Measurements from ENCODE around the gene GNE.

GNE gene

GRCh38 chr9:36210722-36211121 is 47.5 kb downstream of the GNE start:
- no peak overlapping the region for H3K4me3 ChIP-seq (ENCODE audit: low read depth, low read length)
- no peak for DNase-seq (ENCODE audit: low read depth)
- TF ChIP-seq, protein P1, sequence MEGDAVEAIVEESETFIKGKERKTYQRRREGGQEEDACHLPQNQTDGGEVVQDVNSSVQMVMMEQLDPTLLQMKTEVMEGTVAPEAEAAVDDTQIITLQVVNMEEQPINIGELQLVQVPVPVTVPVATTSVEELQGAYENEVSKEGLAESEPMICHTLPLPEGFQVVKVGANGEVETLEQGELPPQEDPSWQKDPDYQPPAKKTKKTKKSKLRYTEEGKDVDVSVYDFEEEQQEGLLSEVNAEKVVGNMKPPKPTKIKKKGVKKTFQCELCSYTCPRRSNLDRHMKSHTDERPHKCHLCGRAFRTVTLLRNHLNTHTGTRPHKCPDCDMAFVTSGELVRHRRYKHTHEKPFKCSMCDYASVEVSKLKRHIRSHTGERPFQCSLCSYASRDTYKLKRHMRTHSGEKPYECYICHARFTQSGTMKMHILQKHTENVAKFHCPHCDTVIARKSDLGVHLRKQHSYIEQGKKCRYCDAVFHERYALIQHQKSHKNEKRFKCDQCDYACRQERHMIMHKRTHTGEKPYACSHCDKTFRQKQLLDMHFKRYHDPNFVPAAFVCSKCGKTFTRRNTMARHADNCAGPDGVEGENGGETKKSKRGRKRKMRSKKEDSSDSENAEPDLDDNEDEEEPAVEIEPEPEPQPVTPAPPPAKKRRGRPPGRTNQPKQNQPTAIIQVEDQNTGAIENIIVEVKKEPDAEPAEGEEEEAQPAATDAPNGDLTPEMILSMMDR (conservative IDR thresholded peaks at IDR 0.05; ENCODE audit: low read depth, low read length), result no peak

DNA sequence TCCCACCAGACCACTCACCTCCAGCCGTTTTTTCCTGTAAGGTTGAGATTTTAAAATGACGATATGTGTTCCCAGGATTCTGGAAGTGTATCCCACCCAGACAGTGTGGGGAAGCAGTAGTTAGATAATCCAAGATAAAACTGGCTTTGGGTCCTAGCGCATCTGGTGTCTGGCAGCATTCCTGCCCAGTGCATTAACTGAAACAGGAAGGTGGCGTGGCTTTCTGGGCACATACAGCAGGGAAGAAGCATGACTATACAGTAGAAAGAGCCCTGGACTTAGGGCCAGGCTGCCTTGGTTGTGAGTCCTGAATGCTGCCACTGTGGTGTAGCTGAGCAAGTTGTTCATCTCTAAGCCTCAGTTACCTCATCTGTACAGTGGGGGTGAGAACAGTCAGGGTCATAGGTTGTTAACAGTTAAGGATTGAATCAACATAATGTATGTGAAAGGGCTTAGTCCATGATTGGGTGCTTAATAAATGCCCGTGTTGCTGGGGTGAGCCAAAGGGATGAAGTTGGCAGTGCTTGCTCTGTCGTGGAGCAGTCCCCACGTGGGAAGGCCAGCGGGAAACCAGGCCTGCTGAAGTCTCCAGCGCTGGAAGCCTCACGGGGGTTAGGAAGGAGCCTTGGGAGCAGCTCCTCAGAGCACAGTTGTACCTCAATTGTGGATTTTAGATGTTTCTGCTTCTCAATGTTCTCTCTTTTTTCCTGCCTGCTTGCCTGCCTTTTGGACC is 49.6 kb downstream of the GNE start:
- DNase-seq (ENCODE audit: low read depth), result no peak
- TF ChIP-seq, protein P1 (conservative IDR thresholded peaks at IDR 0.05; ENCODE audit: low read depth, low read length), result no peak
- H3K4me3 ChIP-seq (ENCODE audit: low read depth, low read length), result no peak overlapping the region

DNA sequence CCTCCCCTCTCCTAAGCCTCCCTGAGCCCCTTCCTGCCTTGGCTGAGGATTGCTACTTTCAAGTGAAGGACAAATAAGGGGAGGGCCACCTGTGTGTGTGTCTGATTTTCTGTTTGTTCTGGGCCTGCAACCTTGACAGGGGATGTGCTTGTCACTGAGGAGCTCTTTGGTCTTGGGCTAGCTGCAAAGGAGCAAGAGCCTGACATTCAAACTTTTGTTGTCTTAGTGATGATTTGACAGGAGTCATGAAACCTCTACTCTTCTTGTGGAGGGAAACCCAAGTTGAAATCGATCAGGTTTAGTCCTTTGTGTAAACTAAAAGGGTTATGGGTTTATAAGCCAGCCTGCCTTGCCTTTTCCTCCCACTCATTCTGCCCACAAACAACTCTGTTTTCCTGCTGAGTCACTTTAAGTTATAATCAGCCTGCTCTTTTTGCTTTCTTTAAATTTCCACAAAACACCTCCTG is 50.7 kb downstream of the GNE start:
- no peak overlapping the region for H3K4me3 ChIP-seq (ENCODE audit: low read depth, low read length)
- DNase-seq (ENCODE audit: low read depth), result peak; percentile 47
- TF ChIP-seq, protein P1 (conservative IDR thresholded peaks at IDR 0.05; ENCODE audit: low read depth, low read length), result no peak

DNA sequence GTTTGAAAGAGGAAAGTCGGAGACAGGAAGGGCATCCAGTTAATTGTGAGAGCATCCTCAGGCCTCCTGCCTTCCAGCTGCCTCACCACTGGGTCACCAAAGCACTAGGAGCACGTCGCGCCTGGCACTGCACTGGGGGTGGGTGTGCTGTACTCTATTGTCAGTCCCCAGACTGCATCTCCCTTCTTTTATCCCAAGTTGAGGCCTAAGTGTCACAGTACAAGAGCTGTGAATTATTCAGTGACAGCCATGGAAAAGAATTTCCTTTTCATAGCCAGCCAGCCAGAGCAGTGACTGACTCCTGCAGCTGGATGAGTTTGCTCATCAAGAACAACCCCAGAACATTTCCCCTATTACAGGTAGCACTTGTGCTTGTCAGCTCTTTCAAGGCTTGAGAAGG is 51.2 kb downstream of the GNE start:
- peak; percentile 34 for DNase-seq (ENCODE audit: low read depth)
- no peak overlapping the region for H3K4me3 ChIP-seq (ENCODE audit: low read depth, low read length)
- TF ChIP-seq, protein P1 (conservative IDR thresholded peaks at IDR 0.05; ENCODE audit: low read depth, low read length), result no peak

DNA sequence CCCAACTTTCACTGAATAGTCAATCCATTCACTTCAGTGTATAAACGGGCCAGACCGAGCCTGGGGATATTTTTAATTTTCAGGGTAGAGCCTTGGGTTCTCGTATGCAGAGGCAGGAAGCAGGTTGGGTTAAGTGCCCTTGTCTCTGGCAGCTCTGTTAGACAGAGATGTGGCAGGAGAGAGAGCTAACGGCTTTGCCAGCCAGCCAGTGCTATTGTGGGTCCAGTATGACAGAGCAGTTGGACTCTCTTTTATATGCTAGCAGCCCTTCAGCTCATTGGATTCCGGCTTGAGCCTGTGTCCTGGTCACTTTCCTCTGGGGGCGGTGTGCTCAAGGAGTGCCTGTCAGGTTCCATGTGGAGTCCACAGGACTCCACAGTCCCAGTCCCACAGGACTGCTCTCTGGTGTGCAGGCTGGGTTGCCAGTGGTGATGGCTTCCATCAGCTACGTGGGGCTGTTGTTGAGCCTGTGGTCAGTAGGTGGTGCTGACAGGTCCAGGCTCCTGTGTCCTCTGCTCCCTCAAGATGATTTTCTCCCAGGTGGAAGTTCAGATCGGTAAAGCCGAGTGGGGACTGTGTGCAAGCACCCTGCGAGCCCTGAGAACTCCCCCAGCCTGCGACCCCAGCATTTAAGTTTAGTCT is 53.2 kb downstream of the GNE start:
- TF ChIP-seq, protein P1 (conservative IDR thresholded peaks at IDR 0.05; ENCODE audit: low read depth, low read length), result peak; percentile 52
- H3K4me3 ChIP-seq (ENCODE audit: low read depth, low read length), result no peak overlapping the region
- DNase-seq (ENCODE audit: low read depth), result peak; percentile 41

- peak overlapping the region; percentile 16 for H3K4me3 ChIP-seq (ENCODE audit: low read depth, low read length)
- DNase-seq (ENCODE audit: low read depth), result peak; percentile 67
- TF ChIP-seq, protein P1 (conservative IDR thresholded peaks at IDR 0.05; ENCODE audit: low read depth, low read length), result no peak
These were observed 63.8 kb downstream of the GNE start for GRCh38 chr9:36194326-36195000.

All from choroid plexus epithelial cell (primary cell).